Measurements from ENCODE around the gene MCTP1.
"Not testable (repeated sequence)": the region's sequence is repeated elsewhere in the genome, so short reads cannot be mapped to it uniquely, and the experiment has no call there.

Gene MCTP1

DNA sequence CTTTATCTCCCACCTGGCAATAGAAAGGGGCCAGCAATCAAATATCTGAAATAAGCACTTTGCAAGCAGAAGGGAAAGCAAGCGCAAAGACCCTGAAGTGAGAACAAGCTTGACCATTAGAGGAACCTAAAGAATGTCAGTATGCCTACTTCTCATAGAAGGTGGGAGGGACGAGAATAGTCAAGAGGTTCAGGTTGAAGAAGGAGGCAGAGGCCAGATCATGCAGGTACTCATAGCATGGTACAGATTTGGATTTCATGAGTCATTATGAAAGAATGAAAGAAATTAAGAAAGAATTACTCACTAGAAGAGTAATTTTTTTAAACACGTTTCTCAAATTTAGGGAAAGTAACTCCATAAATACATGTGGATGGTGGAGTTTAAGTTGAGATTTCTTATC is 33.7 kb downstream of the MCTP1 start:
- DNase-seq (ENCODE audit: low read depth in 2 of 2), result no peak

- DNase-seq (ENCODE audit: low read depth in 2 of 2), result no peak
These were observed 40.4 kb downstream of the MCTP1 start for GRCh38 chr5:95244479-95244878.

GRCh38 chr5:95241635-95242034 is 43.3 kb downstream of the MCTP1 start:
- DNase-seq (ENCODE audit: low read depth in 2 of 2), result no peak

GRCh38 chr5:95241161-95241560 is 43.7 kb downstream of the MCTP1 start:
- no peak for DNase-seq (ENCODE audit: low read depth in 2 of 2)

- DNase-seq (ENCODE audit: low read depth in 2 of 2), result no peak
These were observed 46.2 kb downstream of the MCTP1 start for GRCh38 chr5:95238560-95239325.

GRCh38 chr5:95237324-95237723 is 47.6 kb downstream of the MCTP1 start:
- DNase-seq (ENCODE audit: low read depth in 2 of 2), result no peak

DNA sequence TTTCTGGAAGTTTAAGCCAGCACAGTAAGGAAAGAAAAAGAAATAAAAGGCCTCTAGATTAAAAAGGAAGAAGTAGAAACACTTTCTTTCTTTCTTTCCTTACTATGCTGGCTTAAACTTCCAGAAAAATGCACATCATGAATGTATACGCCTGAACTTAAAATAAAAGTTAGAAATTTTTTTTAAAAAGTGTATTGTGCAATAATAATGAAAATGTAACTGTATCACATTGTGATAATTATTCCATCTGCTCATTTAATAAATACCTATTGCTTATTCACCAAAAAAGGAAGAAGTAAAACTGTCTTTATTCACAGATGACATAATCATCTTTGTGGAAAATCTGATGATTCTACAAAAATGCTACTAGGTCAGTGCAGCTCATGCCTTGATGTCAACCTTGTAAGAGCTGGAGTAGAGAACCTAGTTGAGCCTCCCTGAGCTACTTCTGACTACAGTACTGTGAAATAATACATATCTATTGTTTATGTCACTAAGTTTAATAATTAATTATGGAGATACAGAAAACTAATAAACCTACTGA is 49.4 kb downstream of the MCTP1 start:
- DNase-seq (ENCODE audit: low read depth in 2 of 2), result no peak

DNA sequence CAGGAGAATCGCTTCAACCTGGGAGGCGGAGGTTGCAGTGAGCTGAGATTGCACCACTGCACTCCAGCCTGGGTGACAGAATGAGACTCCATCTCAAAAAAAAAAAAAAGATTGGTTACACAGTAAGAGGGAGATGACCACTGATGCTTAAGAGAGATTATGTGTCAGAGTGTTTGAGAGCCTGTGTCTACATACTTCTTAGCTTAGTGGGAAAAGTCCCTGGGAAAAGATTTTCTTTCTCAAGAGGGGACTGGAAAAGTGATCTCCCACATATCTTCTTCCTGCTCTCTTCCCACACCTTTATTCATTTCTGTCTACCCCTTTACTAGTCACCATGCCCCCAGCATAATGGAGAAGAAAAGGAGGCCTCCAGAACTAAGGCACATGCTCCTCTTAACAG is 55.2 kb downstream of the MCTP1 start:
- DNase-seq (ENCODE audit: low read depth in 2 of 2), result no peak

DNA sequence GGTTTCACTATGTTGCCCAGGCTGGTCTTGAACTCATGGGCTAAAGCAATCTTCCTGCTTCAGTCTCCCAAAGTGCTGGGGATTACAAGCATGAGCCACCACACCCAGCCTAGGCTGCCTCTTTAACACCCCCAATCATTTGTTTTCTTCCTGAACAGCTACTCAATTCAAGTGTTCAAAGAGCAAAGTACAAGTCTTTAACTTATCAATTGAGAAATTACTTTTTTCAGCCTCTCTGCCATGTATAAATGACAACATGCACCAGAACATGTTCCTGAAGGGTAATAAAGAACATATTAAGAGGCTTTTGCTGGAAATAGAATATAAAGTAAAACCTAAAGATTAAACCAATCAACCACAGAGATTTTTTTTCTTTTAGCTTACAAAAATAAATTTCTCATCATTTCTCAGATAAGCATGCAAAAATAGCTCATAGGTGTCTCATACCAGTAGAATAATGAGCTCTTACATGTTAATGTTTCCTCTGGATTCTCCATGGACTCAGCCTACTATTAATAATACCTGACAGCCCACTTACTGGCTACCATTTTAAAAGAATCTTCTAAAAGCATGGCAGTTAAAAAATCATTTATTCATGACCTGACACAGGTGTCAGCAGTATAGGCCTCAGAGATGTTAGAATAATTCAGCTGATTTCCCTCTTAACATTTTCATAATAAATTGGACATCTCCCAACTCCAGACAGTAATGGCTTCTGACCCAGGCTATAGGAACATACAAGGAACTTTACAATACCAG is 60.0 kb downstream of the MCTP1 start:
- no peak for DNase-seq (ENCODE audit: low read depth in 2 of 2)

DNA sequence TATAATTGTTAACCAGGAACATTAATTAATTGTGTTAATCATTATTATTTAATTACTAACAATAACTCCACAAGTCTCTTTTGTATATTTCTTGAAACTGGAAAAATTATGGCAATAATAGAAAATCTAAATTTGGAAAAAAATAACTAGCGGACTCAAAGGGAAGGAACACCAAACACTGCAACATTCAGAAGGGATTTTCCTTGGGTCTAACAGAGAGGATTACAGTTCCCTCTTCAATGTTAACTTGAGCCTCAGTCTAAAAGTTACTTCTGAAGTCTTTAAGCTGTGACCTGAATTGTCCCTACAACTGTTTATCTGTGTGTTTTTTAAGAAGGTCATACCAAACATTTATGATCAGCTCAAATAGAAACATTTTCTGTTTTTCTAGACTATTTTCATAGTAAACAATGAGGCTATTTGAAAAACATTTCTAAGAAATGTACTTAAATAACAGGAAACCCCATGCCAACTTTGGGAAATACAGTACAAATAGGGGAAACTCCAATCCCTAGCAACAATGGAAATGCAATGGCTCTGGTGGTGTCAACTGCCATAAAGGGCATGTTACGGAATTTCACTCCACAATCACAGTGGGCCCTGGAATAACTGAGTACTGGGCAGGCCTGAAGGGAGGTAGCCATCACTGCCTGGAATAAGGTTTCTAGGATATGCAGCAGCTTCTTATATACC is 61.2 kb downstream of the MCTP1 start:
- no peak for DNase-seq (ENCODE audit: low read depth in 2 of 2)

GRCh38 chr5:95222836-95223235 is 62.1 kb downstream of the MCTP1 start:
- DNase-seq (ENCODE audit: low read depth in 2 of 2), result no peak

DNA sequence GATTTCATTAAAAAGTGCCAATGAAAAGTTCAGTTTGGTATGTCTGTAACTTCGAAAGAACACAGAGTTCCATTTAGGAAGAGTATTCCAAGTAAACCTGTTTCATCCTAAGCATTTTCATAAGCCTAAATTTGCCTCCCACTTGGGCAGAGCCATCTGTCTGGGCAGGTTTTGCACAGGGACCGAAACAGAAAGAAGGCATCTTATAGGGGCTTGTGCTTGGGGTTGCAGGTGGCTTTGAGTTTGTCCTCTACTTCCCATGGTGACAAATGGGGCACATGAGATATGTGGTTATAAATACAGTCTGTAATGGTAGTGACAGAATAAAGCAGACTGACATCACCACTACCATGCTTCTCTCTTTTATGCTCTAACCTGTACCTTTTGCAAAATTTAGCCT is 63.7 kb downstream of the MCTP1 start:
- no peak for DNase-seq (ENCODE audit: low read depth in 2 of 2)

GRCh38 chr5:95220381-95220780 is 64.5 kb downstream of the MCTP1 start:
- DNase-seq (ENCODE audit: low read depth in 2 of 2), result no peak

GRCh38 chr5:95219411-95219810 is 65.5 kb downstream of the MCTP1 start:
- DNase-seq (ENCODE audit: low read depth in 2 of 2), result no peak

GRCh38 chr5:95217881-95218280 is 67.0 kb downstream of the MCTP1 start:
- DNase-seq (ENCODE audit: low read depth in 2 of 2), result no peak

DNA sequence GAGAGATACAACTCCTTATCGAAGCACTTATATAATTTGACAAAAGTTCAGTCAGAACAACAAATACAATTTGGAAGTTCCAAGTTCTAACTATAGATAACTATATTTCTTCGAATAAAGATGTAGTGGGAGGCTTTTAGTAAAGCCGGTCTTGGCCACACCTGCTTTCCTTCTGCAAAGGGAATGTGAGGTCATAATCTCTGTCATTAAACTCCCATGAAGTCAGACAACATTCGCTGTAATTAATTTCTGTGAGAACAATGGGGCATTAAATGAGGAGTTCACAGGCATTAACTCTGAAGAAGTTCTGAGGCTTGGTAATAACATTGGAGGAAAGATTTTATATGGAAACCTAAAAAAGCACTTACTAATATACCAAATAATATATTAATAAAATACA is 67.5 kb downstream of the MCTP1 start:
- DNase-seq (ENCODE audit: low read depth in 2 of 2), result no peak

DNA sequence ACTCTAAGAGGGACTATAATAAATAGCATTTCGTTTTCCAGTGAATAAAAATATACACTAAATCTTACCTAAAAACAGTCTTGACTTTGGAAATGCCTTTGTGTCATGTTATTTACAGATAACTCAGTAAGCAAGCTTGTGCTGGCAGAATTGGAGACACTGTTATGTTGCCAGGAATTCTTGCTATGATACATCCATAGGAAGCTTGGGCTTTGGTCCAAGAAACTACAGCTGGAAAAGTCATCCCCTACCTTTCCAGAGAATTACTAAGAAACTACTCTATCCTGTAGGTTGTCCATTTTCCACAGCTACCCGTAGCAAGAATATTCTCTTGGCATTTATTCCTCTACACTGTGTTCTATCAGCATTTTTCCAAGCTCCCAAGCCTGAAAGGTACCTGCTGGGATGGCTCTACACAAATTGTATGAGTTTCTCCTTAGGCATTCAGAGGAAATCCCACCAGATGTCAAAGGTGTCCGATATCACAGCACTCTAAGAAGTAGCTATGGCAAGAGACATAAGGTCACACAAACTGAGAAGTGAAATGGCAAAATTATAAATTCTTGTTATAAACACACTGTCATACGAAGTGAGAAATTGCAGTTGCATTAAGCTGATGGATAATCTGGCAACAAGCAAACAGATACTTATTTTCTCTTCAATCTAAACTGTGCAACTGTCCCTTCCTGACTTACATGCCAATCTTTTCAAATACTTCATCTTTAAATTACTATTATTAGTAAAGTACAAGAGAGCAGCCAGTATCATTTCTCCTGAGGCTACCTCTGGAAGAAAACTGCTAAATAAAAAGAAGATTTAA is 68.5 kb downstream of the MCTP1 start:
- no peak for DNase-seq (ENCODE audit: low read depth in 2 of 2)

- not testable (repeated sequence) for DNase-seq (ENCODE audit: low read depth in 2 of 2)
These were observed 77.1 kb downstream of the MCTP1 start for GRCh38 chr5:95207811-95208210.

DNA sequence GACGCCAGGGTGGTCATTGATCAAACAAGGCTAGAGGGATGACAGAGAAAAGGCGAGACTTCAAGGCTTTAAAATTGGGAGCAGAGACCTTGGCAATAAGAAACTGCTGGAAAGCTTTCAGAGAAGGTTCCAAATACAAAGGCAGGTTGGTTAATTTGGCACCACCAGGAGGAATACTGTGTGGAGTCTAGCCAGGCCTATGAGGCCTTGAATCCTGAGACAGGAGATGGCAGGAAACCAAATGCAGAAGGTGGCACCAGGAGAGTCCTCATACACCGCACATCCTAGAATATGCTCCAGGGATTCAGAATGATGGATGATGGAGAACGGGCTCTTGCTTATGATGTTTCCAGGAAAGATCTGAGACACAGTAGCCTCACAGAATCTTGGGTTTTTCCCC is 90.0 kb downstream of the MCTP1 start:
- DNase-seq (ENCODE audit: low read depth in 2 of 2), result no peak

GRCh38 chr5:95191330-95191729 is 93.6 kb downstream of the MCTP1 start:
- DNase-seq (ENCODE audit: low read depth in 2 of 2), result no peak

DNA sequence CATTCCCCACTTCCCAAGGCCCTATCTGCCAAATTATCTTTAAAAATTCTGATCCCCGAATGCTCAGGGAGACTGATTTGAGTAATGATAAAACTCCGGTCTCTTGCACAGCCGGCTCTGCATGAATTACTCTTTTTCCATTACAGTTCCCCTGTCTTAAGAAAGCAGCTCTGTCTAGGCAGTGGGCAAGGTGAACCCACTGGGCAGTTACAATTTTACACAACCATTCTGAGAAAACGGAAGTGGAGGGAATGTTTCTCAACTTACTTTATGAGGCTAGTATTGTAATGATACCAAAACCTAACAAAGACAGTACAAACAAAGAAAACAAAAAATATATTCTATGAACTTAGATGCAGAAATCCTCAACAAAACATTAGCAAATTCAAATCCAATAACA is 100.0 kb downstream of the MCTP1 start:
- no peak for DNase-seq (ENCODE audit: low read depth in 2 of 2)

DNA sequence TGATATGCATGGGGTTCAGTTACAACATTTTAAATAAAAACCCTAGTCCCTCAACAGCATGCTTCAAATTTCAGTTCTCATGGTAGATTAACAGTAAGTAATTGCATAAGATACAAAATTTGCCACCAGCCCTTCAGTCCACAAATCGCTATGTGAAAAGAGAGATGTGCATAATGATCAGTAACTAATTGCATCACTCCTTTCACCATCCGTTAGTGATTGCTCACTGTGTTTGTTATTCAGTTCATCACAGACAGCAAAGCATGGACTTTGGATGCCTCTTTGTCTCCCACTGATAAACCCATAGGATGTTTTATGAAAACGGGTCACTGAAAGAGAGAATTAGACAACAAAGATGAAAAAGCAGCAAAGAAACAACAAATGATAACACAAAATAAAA is 103.2 kb downstream of the MCTP1 start:
- no peak for DNase-seq (ENCODE audit: low read depth in 2 of 2)

Data from activated CD8-positive, alpha-beta memory T cell treated with anti-CD3 and anti-CD28 coated beads for 4 hours (primary cell).